Pons (tissue), 1 donor: ENCODE data around the gene SLC38A10.
A peak's percentile ranks its signal among the peaks of the same experiment; 100 is the strongest.

Experiments used
- DNase-seq: peaks from one replicate; pipeline ENCODE4 v3.0.0-alpha.2; 2016; ENCODE audit warnings: low spot score

Gene SLC38A10

GRCh38 chr17:81331527-81332043 lies 36.5 kb upstream of the SLC38A10 start:
- DNase-seq, result no peak

GRCh38 chr17:81330884-81331245 lies 35.8 kb upstream of the SLC38A10 start:
- no peak for DNase-seq

GRCh38 chr17:81329927-81330883 lies 35.1 kb upstream of the SLC38A10 start:
- no peak for DNase-seq

- DNase-seq, result no peak
Measured at GRCh38 chr17:81328978-81329926, 34.1 kb upstream of the SLC38A10 start.

GRCh38 chr17:81328489-81328888 lies 33.4 kb upstream of the SLC38A10 start:
- DNase-seq, result no peak

- no peak for DNase-seq
Measured at GRCh38 chr17:81325714-81326358, 30.7 kb upstream of the SLC38A10 start.

- no peak for DNase-seq
Measured at GRCh38 chr17:81324851-81325713, 30.0 kb upstream of the SLC38A10 start.

GRCh38 chr17:81324177-81324850 lies 29.2 kb upstream of the SLC38A10 start:
- no peak for DNase-seq

GRCh38 chr17:81323411-81323868 lies 28.3 kb upstream of the SLC38A10 start:
- DNase-seq, result no peak

- DNase-seq, result no peak
Measured at GRCh38 chr17:81323083-81323369, 27.9 kb upstream of the SLC38A10 start.

GRCh38 chr17:81322271-81323082 lies 27.4 kb upstream of the SLC38A10 start:
- DNase-seq, result no peak

GRCh38 chr17:81317961-81318605 lies 23.0 kb upstream of the SLC38A10 start:
- no peak for DNase-seq

- no peak for DNase-seq
Measured at GRCh38 chr17:81317530-81317821, 22.4 kb upstream of the SLC38A10 start.

- DNase-seq, result no peak
Measured at GRCh38 chr17:81315885-81316391, 20.8 kb upstream of the SLC38A10 start.

GRCh38 chr17:81315129-81315884 lies 20.2 kb upstream of the SLC38A10 start:
- DNase-seq, result peak; percentile 83

- DNase-seq, result no peak
Measured at GRCh38 chr17:81314398-81315081, 19.4 kb upstream of the SLC38A10 start.

- DNase-seq, result no peak
Measured at GRCh38 chr17:81313776-81314397, 18.8 kb upstream of the SLC38A10 start.
